NCI-H82 treated with DMSO at 0.1 percent for 48 hours (cell line): ENCODE results near the gene ACSM5.
"Not testable (repeated sequence)": the region's sequence is repeated elsewhere in the genome, so short reads cannot be mapped to it uniquely, and the experiment has no call there.

ENCODE experiments used
- DNase-seq: peaks from one replicate; lab custom pipeline; 2025; ENCODE audit not compliant: unreplicated experiment; lab: John Stamatoyannopoulos, UW

The ACSM5 gene

DNA sequence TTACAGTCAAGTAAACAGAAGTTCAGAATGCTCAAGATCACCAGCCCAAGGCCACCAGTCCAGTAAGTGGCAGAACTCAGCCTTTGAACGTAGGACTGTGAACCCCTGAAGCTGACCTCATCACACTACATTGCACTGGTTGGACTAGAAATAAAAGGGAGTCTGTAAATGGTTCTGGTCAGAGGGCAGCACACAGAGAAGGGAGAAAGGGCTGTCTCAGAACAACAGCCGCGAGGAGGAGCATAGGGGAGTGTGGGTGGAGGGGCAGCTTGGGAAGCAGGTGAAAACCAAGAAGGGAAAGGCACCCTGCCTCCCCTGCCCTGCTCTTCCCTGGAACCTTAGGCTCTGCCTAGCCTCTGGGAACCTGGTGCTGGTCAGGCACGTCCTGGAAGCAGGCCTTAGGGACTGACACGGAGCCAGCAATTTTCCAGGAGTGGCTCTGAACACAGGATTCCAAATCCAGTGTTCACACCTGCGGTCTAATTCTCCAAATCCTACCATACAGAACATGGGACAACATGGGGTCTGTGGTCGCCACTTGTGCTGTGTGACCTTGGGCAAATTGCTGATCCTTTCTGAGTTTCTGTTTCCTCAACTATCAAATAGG lies 11.8 kb upstream of the ACSM5 start:
- DNase-seq = no peak

DNA sequence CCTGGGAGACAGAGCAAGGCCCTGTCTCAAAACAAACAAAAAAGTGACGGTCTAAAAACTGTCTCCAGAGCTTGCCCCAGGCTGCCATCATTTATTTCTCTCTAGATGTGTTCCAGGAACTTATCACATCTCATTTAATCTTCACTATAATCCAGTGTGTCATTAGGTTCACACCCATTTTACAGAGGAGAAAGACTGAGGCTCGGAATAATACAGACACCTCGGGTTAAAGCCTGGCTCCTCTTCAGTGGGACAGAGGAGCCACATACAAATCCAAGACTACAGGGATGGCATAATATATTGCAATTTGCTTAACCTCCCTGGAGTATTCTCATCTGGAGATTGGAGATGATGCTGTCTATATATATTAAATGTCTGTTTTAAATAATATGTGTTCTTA lies 10.7 kb upstream of the ACSM5 start:
- DNase-seq = no peak

DNA sequence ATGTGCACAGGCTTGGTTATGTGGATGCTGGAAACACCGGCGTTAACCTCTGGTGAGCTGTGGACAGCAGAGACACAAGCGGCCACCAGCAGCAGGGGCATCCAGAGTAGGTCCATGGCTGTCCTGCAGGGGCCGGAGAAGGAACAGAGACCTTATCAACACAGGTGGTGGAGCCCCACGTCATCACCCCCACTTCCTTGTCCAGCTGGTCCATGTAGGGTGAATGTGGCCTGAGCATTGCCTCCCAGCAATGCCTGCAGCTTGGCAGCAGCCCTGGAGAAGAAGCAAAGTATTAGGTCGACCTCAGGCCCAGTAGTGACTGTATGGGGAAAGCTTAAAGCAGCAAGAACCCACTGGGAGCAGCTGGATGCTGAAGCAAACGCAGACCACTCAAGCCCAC lies 10.1 kb upstream of the ACSM5 start:
- DNase-seq = no peak

DNA sequence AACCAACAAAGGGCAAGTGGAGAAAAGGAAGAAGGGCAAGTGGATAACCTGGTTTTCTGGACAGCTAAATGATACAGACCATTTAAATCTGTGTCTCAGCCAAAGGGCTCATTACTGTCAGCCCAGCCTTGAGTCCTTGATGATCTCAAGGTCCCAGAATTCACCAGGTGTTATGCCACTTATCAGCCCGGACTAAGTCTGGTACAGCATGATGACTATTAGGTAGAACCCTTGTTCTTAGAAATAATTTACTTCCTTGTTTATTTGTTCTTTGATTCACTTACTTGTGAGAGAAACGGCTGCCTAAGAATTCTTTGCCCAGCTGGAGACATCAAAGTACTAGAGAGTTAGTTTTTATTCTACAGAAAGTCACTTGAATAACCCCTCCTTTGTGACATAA lies 8.3 kb upstream of the ACSM5 start:
- no peak for DNase-seq

DNA sequence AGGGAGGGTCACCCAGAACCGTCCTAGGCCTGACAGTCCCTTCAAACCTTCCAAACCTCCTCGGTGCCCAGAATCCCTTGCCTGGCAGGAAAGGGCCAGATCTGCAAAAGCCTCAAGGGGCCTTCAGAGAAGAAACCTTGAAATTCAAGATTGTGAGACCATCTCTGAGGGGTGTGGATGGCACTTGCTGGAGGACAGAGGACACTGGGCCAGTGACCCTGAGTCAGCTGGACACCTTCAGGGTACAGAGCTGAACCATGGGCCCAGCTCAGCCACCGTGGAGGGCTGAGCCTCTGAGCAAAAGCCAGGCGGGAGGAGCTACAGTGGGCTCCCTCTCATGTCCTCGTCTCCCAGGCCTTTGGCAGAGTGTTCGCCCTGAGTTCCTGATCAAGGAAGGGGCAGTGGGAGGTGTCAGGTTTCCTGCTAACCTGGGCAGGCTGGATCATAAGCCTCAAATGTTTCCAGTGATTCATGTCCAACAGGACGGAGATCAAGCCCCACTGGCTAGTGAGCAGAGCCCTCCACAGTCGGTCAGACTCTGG lies 7.8 kb upstream of the ACSM5 start:
- DNase-seq = no peak

DNA sequence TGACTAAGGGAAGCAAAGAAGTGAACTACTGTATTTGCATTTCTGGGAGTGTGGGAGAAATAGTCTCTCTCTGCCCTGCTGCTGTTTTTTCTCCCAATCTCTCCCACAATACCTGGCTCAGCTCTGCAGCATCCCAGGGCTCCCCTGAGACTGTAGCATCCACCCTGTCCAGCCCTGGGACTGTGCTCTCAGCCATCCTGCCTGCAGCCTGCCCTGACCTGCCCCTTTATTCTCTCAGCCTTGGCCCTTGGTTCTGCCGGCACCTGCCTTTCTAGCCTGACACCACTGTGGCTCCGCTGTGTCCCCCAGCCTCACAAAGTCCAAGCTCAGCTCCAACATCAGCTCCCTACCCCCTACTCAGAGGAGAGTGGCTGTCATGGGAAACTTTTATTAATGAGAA lies 6.7 kb upstream of the ACSM5 start:
- DNase-seq = no peak

DNA sequence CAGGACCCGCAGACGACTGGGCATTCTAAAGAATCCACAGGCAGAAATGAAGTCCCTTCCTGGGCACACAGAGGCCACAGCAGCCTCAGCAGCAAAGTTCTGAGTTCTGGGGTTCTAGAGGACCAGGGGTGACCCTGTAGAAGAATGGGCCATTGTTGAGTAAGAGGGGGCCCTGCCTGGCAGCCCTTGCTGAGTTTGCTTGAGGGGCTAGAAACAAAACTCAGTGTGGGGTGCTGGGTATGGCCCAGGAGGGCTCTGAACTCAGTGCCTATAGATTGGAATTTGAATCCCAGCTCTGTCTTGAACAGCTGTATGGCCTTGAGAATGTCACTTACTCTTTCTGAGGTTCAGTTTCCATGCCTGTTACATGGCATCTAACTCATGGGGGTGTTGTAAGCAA lies 4.7 kb upstream of the ACSM5 start, which contains the start of gene PDILT:
TSS of gene PDILT (minus strand) at position 101 of the 400 bp plus-strand sequence. CDS start 5,437 bp downstream, outside the sequence.
- no peak for DNase-seq

DNA sequence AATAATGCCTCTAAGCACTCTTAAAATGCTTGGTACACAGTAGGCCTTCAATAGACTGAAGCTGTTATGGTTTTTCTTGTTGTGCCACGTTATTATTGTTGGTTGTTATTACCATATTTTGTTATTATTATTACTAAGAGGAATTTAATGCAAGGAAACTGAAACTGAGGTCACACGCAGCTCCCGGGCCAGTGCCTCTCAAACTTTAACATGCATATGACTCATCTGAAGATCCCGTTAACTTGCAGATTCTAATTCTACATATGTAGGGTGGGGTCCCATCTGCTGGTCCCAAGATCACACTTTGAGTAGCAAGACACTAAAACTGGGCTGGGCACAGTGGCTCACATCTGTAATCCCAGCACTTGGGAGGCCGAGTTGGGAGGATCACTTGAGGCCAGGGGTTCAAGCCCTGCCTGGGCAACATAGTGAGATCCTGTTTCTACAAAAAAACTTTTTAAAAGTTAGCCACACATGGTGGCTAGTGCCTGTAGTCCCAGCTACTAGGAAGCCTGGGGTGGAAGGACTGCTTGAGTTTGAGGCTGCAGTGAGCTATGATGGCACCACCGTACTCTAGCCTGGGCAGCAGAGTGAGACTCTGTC lies 888 bp downstream of the ACSM5 start:
- no peak for DNase-seq

DNA sequence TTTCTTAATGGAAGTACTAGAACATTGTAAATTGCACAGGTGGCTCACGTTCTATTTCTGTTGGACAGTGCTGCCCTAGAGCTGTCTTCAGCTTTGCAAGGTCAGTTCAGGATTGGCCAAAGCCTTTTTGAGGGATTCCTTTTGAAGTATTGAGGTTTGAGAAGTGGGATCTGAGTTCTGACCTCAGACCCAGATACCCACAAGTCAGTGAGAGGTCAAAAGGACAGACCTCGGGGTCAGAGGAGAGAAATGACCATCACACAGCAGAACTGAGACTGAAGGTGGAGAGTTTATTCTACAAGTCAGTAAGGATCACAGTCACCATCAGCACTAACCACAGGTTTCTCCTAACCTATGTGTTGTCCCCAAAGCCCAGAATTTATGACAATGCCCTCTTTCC lies 1.7 kb downstream of the ACSM5 start:
- DNase-seq = no peak

DNA sequence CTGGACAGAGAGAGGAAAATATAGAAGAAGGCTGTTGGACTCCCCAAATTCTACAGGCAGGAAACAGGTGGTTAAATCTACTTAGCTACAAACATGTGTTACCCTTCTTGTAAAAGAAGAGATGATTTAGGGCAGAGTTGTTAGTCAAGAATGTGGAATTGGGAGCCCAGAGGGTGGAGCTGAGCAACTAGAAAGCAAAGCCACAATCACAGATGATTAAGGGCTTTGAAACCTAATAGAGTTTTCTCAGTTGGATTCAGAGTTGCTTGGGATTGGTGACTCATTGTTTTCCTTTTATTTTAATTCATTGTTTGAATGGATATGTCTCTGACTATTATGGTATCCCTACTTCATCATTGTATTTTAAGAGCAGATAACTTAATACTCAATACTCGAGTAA lies 6.2 kb downstream of the ACSM5 start:
- DNase-seq = no peak

DNA sequence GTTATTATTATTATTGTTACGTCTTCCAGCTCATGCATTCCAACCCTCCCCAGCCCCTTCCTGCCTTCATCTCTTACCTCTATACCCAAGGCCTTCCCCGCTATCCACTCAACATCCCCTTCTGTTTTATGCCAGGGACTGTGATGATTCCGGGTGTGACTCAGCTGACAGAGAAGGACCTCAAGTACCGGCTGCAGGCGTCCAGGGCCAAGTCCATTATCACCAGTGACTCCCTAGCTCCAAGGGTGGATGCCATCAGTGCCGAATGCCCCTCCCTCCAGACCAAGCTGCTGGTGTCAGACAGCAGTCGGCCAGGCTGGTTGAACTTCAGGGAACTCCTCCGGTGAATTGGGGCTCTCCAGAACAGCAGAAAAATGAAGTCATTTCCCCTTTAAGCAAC lies 9.8 kb downstream of the ACSM5 start:
- not testable (repeated sequence) for DNase-seq

DNA sequence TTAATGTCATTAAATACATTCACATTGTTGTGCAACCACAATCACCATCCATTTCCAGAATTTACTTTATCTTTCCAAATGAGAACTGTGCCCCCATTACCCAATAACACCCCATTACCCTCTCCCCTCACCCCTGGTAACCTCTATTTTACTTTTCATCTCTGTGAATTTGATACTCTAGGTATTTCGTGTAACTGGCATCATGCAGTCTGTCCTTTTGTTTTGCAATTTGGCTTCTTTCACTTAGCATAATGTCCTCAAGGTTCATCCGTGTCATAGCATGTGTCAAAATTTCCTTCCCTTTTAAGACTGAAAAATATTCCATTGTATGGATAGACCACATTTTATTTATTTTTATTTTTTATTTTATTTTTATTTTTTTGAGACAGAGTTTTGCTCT lies 12.4 kb downstream of the ACSM5 start:
- not testable (repeated sequence) for DNase-seq

DNA sequence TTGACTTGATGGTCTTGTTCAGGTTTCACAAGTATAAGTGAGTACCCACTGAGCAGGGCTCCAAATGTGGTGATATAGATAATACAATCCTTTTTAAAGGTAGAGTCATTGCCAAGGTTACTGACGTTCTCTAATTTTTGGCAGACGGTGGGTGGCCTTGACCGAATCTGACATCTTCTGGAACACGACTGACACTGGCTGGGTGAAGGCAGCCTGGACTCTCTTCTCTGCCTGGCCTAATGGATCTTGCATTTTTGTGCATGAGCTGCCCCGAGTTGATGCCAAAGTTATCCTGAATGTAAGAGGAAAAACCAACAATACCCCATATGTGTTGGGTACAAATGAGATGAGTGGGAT lies 14.4 kb downstream of the ACSM5 start:
- not testable (repeated sequence) for DNase-seq

DNA sequence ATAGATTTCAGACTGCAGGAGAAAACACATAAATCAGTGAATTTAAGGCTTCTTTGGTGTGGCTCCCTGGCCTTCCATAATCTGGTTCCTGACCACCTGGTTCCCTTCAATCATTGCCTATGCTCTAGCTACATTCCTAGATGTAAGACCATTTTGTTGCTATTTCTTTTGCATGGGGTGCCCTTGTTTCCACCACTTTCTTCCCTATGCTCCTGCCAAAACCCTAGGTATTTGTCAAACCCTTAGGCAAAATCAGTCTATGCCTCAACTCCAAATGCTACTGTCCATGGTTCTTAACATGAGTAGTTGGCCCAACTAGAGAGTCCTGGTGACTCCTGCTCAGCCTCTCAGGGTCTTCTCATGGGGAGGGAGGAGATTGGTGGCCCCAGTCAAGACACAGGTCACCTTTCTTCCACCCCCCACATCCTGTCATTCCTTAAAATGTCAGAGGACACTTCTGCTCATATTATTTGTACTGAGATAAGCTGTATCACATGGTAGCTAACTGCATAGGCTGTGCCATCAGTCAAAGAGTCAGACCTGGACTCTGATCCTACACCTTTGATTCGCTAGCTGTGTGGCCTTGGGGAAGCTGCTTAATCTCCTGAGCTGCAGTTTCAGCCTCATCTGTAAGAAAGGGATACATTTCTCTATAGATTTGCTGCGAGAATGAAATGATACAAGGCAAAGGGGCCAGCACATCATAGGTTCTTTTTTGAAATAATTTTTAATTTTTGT lies 15.0 kb downstream of the ACSM5 start:
- DNase-seq = no peak

DNA sequence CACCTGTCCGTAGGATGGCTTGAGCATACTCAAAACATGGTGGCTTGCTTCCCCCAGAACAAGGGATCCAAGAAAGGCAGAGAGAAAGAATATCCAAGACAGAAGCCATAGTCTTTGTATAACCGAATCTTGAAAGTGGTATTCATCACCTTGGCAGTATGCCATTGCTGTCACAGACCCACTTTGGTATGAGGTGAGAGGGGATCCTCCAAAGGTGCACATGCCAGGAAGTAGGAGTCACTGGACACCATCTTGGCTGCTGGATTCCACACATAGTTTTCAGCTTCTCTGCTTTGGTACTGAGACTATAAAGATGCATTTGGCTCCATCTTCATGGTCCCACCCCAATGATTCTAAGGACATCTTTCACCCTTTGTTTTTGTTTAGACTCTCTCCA lies 18.1 kb downstream of the ACSM5 start:
- DNase-seq = not testable (repeated sequence)

DNA sequence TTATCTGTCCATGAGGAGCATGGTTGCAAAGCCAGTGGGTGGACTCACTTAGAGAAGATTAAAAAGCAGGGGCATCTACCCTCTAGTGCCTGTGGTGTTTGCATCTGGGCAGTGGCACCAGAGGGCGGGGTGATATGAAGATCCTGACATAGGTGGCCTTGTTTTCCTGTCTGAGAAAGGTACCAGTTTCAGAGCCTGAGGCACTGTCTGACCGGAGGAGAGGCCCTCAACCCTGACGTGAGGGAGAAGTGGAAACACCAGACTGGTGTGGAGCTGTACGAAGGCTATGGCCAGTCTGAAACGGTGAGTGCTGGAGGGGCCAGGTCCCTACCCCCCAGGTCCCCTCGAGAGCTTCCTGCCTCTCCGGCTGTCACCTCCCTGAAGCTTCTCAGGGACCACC lies 20.2 kb downstream of the ACSM5 start:
- DNase-seq = not testable (repeated sequence)

DNA sequence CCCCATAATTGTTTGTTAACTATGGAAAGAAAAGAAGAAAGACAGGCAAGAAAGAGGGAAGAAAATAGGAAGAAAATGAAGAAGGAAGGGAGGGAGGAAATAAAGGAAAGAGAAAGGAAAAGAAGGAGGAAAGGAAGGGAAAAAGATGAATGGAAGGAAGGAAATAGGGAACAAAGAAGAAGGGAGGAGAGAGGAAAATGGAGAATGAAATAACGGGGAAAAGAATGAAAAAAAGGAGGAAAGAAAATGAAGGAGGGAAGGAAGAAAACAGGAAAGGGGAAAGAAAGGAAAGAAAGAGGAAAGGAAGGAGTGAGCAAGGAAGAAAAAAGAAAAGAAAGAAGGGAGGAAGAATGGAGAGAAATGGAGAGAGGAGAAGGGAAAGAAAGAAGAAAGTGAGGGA lies 21.1 kb downstream of the ACSM5 start:
- not testable (repeated sequence) for DNase-seq

DNA sequence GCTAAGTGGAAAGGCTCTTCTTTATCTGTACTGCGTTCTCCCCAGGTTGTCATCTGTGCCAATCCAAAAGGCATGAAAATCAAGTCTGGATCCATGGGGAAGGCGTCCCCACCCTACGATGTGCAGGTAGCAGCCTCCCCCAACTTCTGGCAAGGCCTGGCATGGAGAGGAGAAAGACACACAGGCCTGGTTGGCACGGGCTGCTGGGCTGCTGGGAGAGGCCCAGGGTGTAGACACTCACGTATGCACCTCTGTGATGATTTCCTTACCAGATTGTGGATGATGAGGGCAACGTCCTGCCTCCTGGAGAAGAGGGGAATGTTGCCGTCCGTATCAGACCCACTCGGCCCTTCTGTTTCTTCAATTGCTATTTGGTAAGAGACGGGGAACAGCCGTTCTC lies 21.6 kb downstream of the ACSM5 start:
- DNase-seq = no peak

DNA sequence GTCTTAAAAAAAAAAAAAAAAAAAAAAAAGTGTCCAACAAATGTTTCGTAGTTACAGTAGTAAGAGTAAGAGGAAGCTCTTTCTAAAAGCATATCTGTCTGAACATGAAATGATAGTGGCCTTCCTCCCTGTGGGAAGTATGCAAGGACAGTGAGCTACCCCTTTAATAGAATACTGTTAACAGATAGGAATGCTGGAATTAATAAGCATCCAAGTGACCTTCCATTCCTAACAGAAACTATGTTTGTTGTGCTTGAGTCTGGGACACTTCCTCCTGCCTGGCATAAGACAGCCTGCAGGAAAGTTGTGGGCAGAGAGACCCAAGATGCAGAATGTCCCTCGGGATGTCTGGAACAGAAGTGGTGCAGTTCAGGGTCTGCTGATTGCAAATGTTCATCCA lies 29.6 kb downstream of the ACSM5 start:
- DNase-seq = not testable (repeated sequence)

DNA sequence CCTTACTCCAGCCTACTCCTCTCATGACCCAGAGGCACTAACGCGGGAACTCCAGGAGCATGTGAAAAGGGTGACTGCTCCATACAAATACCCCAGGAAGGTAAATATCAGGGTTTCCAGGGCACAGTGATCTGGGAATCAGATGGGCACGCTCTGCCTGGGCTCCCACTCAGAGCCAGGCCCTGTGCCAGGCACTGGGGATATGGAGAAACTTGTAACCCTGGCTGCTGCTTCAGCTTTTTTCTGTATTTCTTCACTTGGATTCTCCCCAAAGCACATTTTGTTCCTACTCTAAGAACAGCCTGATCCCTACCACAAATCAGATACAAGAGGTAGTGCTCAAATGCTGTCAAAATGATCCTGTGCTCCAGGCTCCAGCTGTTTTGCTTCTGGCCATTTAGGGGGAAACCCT lies 30.5 kb downstream of the ACSM5 start:
- DNase-seq = not testable (repeated sequence)

DNA sequence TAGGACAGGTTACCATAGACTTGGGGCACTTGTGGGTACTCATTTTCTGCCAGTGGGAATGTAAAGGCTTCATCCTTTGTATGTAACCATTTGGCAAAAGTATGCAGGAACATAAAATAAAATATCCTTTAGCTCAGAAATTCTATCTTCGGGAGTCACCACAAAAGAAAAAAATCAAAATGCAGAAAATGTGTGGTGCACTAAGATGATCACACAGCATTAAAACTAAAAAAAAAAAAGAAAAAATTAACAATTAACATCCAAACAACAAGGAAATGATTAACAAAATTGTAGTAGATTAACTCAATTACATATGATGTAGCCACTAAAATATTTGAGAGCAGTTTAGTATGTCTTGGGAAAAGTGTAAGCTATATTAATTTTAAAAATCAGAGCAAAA lies 31.4 kb downstream of the ACSM5 start:
- not testable (repeated sequence) for DNase-seq

DNA sequence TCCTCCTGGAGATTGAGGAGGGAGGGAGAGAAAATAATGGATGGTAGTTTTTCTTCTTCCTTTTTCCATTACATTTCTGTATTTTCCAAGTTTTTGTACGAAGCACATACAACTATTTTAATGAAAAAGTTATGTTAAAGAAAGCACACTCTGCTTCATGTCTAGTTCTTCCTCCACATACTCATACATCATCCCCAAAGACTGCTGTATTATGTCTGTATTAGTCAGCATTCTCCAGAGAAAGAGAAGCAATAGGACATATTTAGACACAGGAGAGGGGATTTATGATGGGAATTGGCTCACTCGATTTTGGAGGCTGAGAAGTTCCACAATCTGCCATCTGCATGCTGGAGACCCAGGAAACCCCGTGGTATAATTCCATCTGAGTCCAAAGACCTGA lies 31.9 kb downstream of the ACSM5 start:
- DNase-seq = no peak
